ENCODE measurements around the gene PDIA4. TPM values are rescaled to one million over a fixed set of nuclear protein-coding genes. Genes with fewer than 3 reads are reported as not detected.

Gene PDIA4
- total RNA-seq, 1 experiment from 2014 or later = 335 TPM

- no peak for DNase-seq
- peaks cover 37% of the 10 kb centered on the region for H3K36me3 ChIP-seq (replicated peaks; ENCODE audit: control insufficient read depth, insufficient read depth, low read length)
- H3K27me3 ChIP-seq (ENCODE audit: control insufficient read depth, insufficient read depth, low read length) = no peaks in the 10 kb centered on the region
These were observed 24.6 kb downstream of the PDIA4 start for GRCh38 chr7:149003560-149004305.

GRCh38 chr7:149003018-149003417, 25.3 kb downstream of the PDIA4 start:
- DNase-seq = no peak
- peaks cover 35% of the 10 kb centered on the region for H3K36me3 ChIP-seq (replicated peaks; ENCODE audit: control insufficient read depth, insufficient read depth, low read length)
- no peak overlapping the region for H3K4me3 ChIP-seq (ENCODE audit: insufficient read depth, low read depth, low read length)

More at GRCh38 chr7:149003560-149004305, 24.6 kb downstream of the PDIA4 start:
- H3K4me3 ChIP-seq (ENCODE audit: insufficient read depth, low read depth, low read length) = no peak overlapping the region

GRCh38 chr7:149002604-149003003, 25.7 kb downstream of the PDIA4 start:
- Histone ChIP-seq H3K36me3 (replicated peaks; ENCODE audit: control insufficient read depth, insufficient read depth, low read length) (peaks cover 31% of the 10 kb centered on the region), H3K27me3 (ENCODE audit: control insufficient read depth, insufficient read depth, low read length) (no peaks in the 10 kb centered on the region), H3K4me3 (ENCODE audit: insufficient read depth, low read depth, low read length) (no peak overlapping the region)
- DNase-seq = no peak

More at GRCh38 chr7:149003018-149003417, 25.3 kb downstream of the PDIA4 start:
- H3K27me3 ChIP-seq (ENCODE audit: control insufficient read depth, insufficient read depth, low read length) = no peaks in the 10 kb centered on the region

GRCh38 chr7:149001427-149002068, 26.8 kb downstream of the PDIA4 start:
- DNase-seq = peak; percentile 9
- Histone ChIP-seq H3K27me3 (ENCODE audit: control insufficient read depth, insufficient read depth, low read length) (no peaks in the 10 kb centered on the region), H3K4me3 (ENCODE audit: insufficient read depth, low read depth, low read length) (no peak overlapping the region), H3K36me3 (replicated peaks; ENCODE audit: control insufficient read depth, insufficient read depth, low read length) (peaks cover 22% of the 10 kb centered on the region)

GRCh38 chr7:149000961-149001360, 27.3 kb downstream of the PDIA4 start:
- Histone ChIP-seq H3K27me3 (ENCODE audit: control insufficient read depth, insufficient read depth, low read length) (no peaks in the 10 kb centered on the region), H3K36me3 (replicated peaks; ENCODE audit: control insufficient read depth, insufficient read depth, low read length) (peaks cover 21% of the 10 kb centered on the region), H3K4me3 (ENCODE audit: insufficient read depth, low read depth, low read length) (no peak overlapping the region)
- no peak for DNase-seq

GRCh38 chr7:148999192-148999591, 29.1 kb downstream of the PDIA4 start:
- Histone ChIP-seq H3K4me3 (ENCODE audit: insufficient read depth, low read depth, low read length) (no peak overlapping the region), H3K36me3 (replicated peaks; ENCODE audit: control insufficient read depth, insufficient read depth, low read length) (peaks cover 7% of the 10 kb centered on the region), H3K27me3 (ENCODE audit: control insufficient read depth, insufficient read depth, low read length) (no peaks in the 10 kb centered on the region)
- DNase-seq = no peak

GRCh38 chr7:148997497-148997896, 30.8 kb downstream of the PDIA4 start:
- no peak overlapping the region for H3K4me3 ChIP-seq (ENCODE audit: insufficient read depth, low read depth, low read length)
- DNase-seq = peak; percentile 24
- no peaks in the 10 kb centered on the region for H3K27me3 ChIP-seq (ENCODE audit: control insufficient read depth, insufficient read depth, low read length)
- H3K36me3 ChIP-seq (replicated peaks; ENCODE audit: control insufficient read depth, insufficient read depth, low read length) = no peaks in the 10 kb centered on the region

- Histone ChIP-seq H3K4me3 (ENCODE audit: insufficient read depth, low read depth, low read length) (no peak overlapping the region), H3K27me3 (ENCODE audit: control insufficient read depth, insufficient read depth, low read length) (no peaks in the 10 kb centered on the region)
- DNase-seq = no peak
These were observed 33.7 kb downstream of the PDIA4 start for GRCh38 chr7:148994576-148994975.

GRCh38 chr7:148993193-148993592, 35.1 kb downstream of the PDIA4 start:
- no peak for DNase-seq
- H3K36me3 ChIP-seq (replicated peaks; ENCODE audit: control insufficient read depth, insufficient read depth, low read length) = no peaks in the 10 kb centered on the region

More at GRCh38 chr7:148994576-148994975, 33.7 kb downstream of the PDIA4 start:
- H3K36me3 ChIP-seq (replicated peaks; ENCODE audit: control insufficient read depth, insufficient read depth, low read length) = no peaks in the 10 kb centered on the region

GRCh38 chr7:148991536-148991935, 36.8 kb downstream of the PDIA4 start:
- H3K27me3 ChIP-seq (ENCODE audit: control insufficient read depth, insufficient read depth, low read length) = no peaks in the 10 kb centered on the region
- DNase-seq = no peak
- no peak overlapping the region for H3K4me3 ChIP-seq (ENCODE audit: insufficient read depth, low read depth, low read length)
- H3K36me3 ChIP-seq (replicated peaks; ENCODE audit: control insufficient read depth, insufficient read depth, low read length) = no peaks in the 10 kb centered on the region

More at GRCh38 chr7:148993193-148993592, 35.1 kb downstream of the PDIA4 start:
- no peak overlapping the region for H3K4me3 ChIP-seq (ENCODE audit: insufficient read depth, low read depth, low read length)
- no peaks in the 10 kb centered on the region for H3K27me3 ChIP-seq (ENCODE audit: control insufficient read depth, insufficient read depth, low read length)

- DNase-seq = peak; percentile 46
- peak overlapping the region; percentile 71 for H3K4me3 ChIP-seq (ENCODE audit: insufficient read depth, low read depth, low read length)
These were observed 40.4 kb downstream of the PDIA4 start for GRCh38 chr7:148987751-148988512.

GRCh38 chr7:148987010-148987750, 41.1 kb downstream of the PDIA4 start:
- H3K4me3 ChIP-seq (ENCODE audit: insufficient read depth, low read depth, low read length) = peak overlapping the region; percentile 71
- DNase-seq = peak; percentile 92
- H3K27me3 ChIP-seq (ENCODE audit: control insufficient read depth, insufficient read depth, low read length) = peaks cover 5% of the 10 kb centered on the region; the same call in 1 of the 2 replicates
- no peaks in the 10 kb centered on the region for H3K36me3 ChIP-seq (replicated peaks; ENCODE audit: control insufficient read depth, insufficient read depth, low read length)

More at GRCh38 chr7:148987751-148988512, 40.4 kb downstream of the PDIA4 start:
- Histone ChIP-seq H3K36me3 (replicated peaks; ENCODE audit: control insufficient read depth, insufficient read depth, low read length) (no peaks in the 10 kb centered on the region), H3K27me3 (ENCODE audit: control insufficient read depth, insufficient read depth, low read length) (peaks cover 2% of the 10 kb centered on the region; the same call in 1 of the 2 replicates)

GRCh38 chr7:148986742-148987009, 41.6 kb downstream of the PDIA4 start:
- no peak overlapping the region for H3K4me3 ChIP-seq (ENCODE audit: insufficient read depth, low read depth, low read length)
- peaks cover 5% of the 10 kb centered on the region; the same call in 1 of the 2 replicates for H3K27me3 ChIP-seq (ENCODE audit: control insufficient read depth, insufficient read depth, low read length)

More at GRCh38 chr7:148986742-148987009, 41.6 kb downstream of the PDIA4 start:
- no peaks in the 10 kb centered on the region for H3K36me3 ChIP-seq (replicated peaks; ENCODE audit: control insufficient read depth, insufficient read depth, low read length)
- no peak for DNase-seq
